Retinal pigment epithelial cell (primary cell): ENCODE measurements around the gene PITPNC1.

Experiments
- DNase-seq: peaks from one replicate; pipeline ENCODE4 v3.0.0-alpha.2; 2010; ENCODE audit warnings: low read depth
- H3K4me3 ChIP-seq: 2 replicates; pipeline ENCODE4 v1.5.1; 2011; ENCODE audit warnings: mild to moderate bottlenecking, low read length, control low read depth, moderate library complexity
- CTCF ChIP-seq: conservative IDR thresholded peaks from 2 replicates; pipeline ENCODE4 v1.5.1; 2011; ENCODE audit warnings: low read depth, low read length, control low read depth, inconsistent platforms

PITPNC1 gene

DNA sequence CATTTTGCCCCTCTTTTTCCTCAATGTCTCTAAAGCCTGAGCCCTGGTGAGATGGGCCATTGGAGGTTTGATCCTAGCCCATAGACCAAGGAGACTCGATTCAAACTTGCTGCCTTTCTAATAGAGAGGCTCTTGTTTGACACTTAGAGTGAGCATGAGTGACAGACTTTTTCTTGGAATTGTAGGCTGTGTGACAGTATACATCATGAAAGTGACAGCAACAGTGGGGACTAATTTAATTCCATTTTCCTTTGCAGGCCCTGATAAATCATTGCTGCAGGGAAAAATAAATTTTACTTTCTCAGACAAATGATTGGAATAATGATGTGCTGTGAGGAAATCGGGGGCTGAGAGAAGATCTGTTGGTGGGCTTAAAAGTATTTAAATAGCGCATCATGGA, 171.6 kb downstream of the PITPNC1 start:
- no peak for TF ChIP-seq CTCF
- H3K4me3 ChIP-seq = no peak overlapping the region
- no peak for DNase-seq

DNA sequence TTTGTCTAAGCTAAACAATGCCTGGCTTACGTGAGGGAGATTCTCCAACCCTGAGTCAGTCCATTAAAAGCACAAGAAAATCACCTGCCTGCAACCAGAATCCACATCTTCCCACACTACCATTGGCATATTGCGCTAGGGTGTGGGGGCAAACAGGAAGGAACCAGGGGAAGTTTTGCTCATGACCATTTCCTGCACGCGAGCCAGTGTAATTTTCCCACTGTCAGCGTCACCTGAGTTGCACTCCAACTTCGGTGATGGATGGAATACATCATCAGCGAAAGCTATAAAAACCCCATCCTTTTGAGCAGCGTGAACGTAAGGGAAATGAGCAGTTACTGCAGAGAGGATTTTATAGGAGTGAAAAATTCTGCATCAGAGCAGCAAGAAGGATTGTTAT, 172.7 kb downstream of the PITPNC1 start:
- no peak overlapping the region for H3K4me3 ChIP-seq
- DNase-seq = no peak
- TF ChIP-seq CTCF = no peak

GRCh38 chr17:67554634-67555033, 177.6 kb downstream of the PITPNC1 start:
- DNase-seq = no peak
- H3K4me3 ChIP-seq = no peak overlapping the region
- TF ChIP-seq CTCF = no peak

GRCh38 chr17:67555855-67556254, 178.8 kb downstream of the PITPNC1 start:
- no peak overlapping the region for H3K4me3 ChIP-seq
- no peak for TF ChIP-seq CTCF
- DNase-seq = no peak

DNA sequence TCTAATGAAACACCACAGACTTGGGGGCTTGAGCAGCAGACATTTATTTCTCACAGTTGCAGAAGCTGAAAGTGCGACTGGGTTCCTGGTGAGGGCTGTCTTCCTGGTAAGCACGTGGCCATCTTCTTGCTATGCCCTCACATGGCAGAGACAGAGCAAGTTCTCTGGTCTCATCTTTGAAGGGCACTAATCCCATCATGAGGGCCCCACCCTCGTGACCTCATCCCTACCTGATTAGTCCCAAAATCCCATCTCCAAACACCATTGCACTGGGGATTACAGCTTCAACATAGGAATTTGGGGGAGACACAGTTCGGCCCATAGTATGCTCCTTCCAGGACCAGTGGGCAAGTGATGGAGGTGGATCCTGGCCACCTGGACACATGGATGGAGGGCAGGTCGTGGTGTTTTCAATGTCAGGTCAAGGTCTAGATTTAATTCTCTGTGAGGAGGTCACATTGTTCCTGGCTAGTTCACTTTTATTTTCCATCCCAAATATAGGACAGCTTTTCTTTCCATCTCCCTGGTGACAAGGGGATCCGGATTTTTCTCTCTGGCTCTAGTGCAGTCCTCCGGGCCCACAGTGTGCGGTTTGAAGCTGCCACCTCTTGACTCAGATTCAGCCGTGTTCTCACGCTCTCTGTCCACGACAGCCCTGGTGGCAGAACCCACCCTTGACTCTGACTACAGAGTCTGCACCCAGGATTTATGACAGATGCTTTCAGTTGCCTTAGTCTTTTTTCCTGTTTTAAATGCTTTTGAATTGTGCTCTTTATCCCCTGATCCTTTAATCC, 180.2 kb downstream of the PITPNC1 start:
- no peak for TF ChIP-seq CTCF
- DNase-seq = no peak
- no peak overlapping the region for H3K4me3 ChIP-seq

DNA sequence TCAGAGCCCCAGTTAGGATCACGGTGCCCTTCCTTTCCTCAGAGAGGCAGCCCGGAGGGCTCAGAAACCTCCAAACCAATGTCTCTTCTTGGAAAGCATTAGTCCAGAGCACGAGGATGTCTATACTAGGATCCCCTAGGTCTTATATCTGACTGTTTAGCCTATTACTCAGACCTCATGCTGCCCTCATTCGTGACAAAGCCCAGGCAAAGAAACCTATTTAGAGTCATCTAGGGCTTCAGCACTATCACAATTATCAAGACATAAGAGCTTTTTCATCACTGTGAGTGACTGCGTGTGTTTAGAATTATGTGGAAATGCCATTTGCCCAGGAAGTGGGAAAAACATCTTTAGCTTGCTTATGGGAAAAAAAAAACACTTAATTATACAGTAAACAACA, 180.8 kb downstream of the PITPNC1 start:
- DNase-seq = no peak
- TF ChIP-seq CTCF = no peak
- no peak overlapping the region for H3K4me3 ChIP-seq

- DNase-seq = no peak
- no peak for TF ChIP-seq CTCF
- no peak overlapping the region for H3K4me3 ChIP-seq
These were observed 181.8 kb downstream of the PITPNC1 start for GRCh38 chr17:67558740-67559380.
